Neural crest cell (in vitro differentiated cells): Measurements from ENCODE around the gene C12orf60. TPM values are rescaled to one million over a fixed set of nuclear protein-coding genes. Genes with fewer than 3 reads are reported as not detected.
"Not testable (repeated sequence)": the region's sequence is repeated elsewhere in the genome, so short reads cannot be mapped to it uniquely, and the experiment has no call there.

ENCODE experiments used
- DNase-seq: peaks from one replicate; pipeline ENCODE4 v3.0.0; 2021; ENCODE audit warnings: low read depth, mixed read lengths, low spot score
- H3K27ac Mint-ChIP-seq: one replicate; pipeline ENCODE4 v1.8.0; 2021; ENCODE audit warnings: mild to moderate bottlenecking, mixed read lengths; ENCODE audit not compliant: unreplicated experiment
- H3K27me3 Mint-ChIP-seq: 2 replicates; pipeline ENCODE4 v1.8.0; 2021; ENCODE audit warnings: low read depth, mild to moderate bottlenecking, mixed read lengths
- H3K36me3 Mint-ChIP-seq: 2 replicates; pipeline ENCODE4 v1.8.0; 2021; ENCODE audit warnings: low read depth, mild to moderate bottlenecking, mixed read lengths
- H3K4me1 Mint-ChIP-seq: 2 replicates; pipeline ENCODE4 v1.8.0; 2021; ENCODE audit warnings: mixed read lengths
- H3K4me3 Mint-ChIP-seq: one replicate; pipeline ENCODE4 v1.8.0; 2021; ENCODE audit warnings: mild to moderate bottlenecking, mixed read lengths
- H3K9me3 Mint-ChIP-seq: 2 replicates; pipeline ENCODE4 v1.8.0; 2021; ENCODE audit warnings: mixed read lengths
- CTCF ChIP-seq: fragments of 200-600 bp; sonication (generic); conservative IDR thresholded peaks from 2 replicates; pipeline ENCODE4 v1.5.0; 2021; ENCODE audit warnings: antibody characterized with exemption, mild to moderate bottlenecking
- long read RNA-seq: library from polyadenylated mRNA; unstranded; transcript quantifications from one replicate; pipeline ENCODE4 v2.0.0, GENCODE V29; 2020
- total RNA-seq: library from RNA; stranded (reverse); gene quantifications from 2 replicates; pipeline ENCODE4 v1.2.1, GENCODE V29; 2021

C12orf60 gene
- 2.5 and 2.9 TPM in 2 replicates for total RNA-seq
- long read RNA-seq, transcript C12orf60-201 (2 exons, 1,684 nt) = major isoform, 6 of 7 reads
- long read RNA-seq, partial matches to known transcripts = 0 of 7 reads
- long read RNA-seq, other reads (novel, unspliced or antisense) = 1 of 7 reads

- H3K27me3 Mint-ChIP-seq = no peaks in the 10 kb centered on the region
- H3K36me3 Mint-ChIP-seq = peaks cover 3% of the 10 kb centered on the region
- no peak within 1 kb of the TSS for H3K4me3 Mint-ChIP-seq
- no peak for TF ChIP-seq CTCF
- H3K9me3 Mint-ChIP-seq = no peaks in the 10 kb centered on the region
- DNase-seq = peak; percentile 75
- H3K4me1 Mint-ChIP-seq = peaks cover 10% of the 10 kb centered on the region
- H3K27ac Mint-ChIP-seq = no peak within 1 kb of the TSS
These were observed at the start of gene C12orf60, which contains the start of gene WBP11 for GRCh38 chr12:14803011-14803829. TSS of gene C12orf60 (plus strand) at chr12:14803670. CDS start at chr12:14822936, 19,266 bp downstream. TSS of gene WBP11 (minus strand) at chr12:14803478. CDS start at chr12:14801383, 2,095 bp downstream.

- Mint-ChIP-seq H3K4me3 (no peak overlapping the region), H3K27ac (no peak overlapping the region)
- TF ChIP-seq CTCF = peak; percentile 76
These were observed 46.9 kb upstream of the C12orf60 start for GRCh38 chr12:14756334-14757143.

GRCh38 chr12:14759711-14760280 lies 43.7 kb upstream of the C12orf60 start:
- H3K27ac Mint-ChIP-seq, H3K4me3 Mint-ChIP-seq: not testable (repeated sequence)

More at GRCh38 chr12:14756334-14757143, 46.9 kb upstream of the C12orf60 start:
- Mint-ChIP-seq H3K36me3 (peaks cover 3% of the 10 kb centered on the region), H3K4me1 (peaks cover 5% of the 10 kb centered on the region), H3K27me3 (no peaks in the 10 kb centered on the region), H3K9me3 (peaks cover 3% of the 10 kb centered on the region)
- peak; percentile 22 for DNase-seq

GRCh38 chr12:14765398-14765797 lies 38.1 kb upstream of the C12orf60 start:
- Mint-ChIP-seq H3K36me3 (peaks cover 18% of the 10 kb centered on the region), H3K27ac (no peak overlapping the region), H3K4me3 (no peak overlapping the region), H3K9me3 (peaks cover 6% of the 10 kb centered on the region), H3K4me1 (peaks cover 23% of the 10 kb centered on the region), H3K27me3 (no peaks in the 10 kb centered on the region)
- TF ChIP-seq CTCF = no peak
- no peak for DNase-seq

More at GRCh38 chr12:14759711-14760280, 43.7 kb upstream of the C12orf60 start:
- not testable (repeated sequence) for H3K27me3 Mint-ChIP-seq, DNase-seq, H3K36me3 Mint-ChIP-seq, H3K4me1 Mint-ChIP-seq, H3K9me3 Mint-ChIP-seq

GRCh38 chr12:14766020-14766419 lies 37.5 kb upstream of the C12orf60 start:
- DNase-seq, H3K9me3 Mint-ChIP-seq, H3K4me3 Mint-ChIP-seq, H3K27me3 Mint-ChIP-seq, H3K27ac Mint-ChIP-seq: not testable (repeated sequence)
- Mint-ChIP-seq H3K36me3 (peaks cover 15% of the 10 kb centered on the region), H3K4me1 (peaks cover 28% of the 10 kb centered on the region)

- TF ChIP-seq CTCF = no peak
- Mint-ChIP-seq H3K27me3 (peaks cover 5% of the 10 kb centered on the region), H3K27ac (no peak overlapping the region)
These were observed 36.7 kb upstream of the C12orf60 start for GRCh38 chr12:14766649-14767215.

More at GRCh38 chr12:14766649-14767215, 36.7 kb upstream of the C12orf60 start:
- H3K4me3 Mint-ChIP-seq = peak overlapping the region; percentile 69
- peaks cover 15% of the 10 kb centered on the region for H3K36me3 Mint-ChIP-seq
- peaks cover 6% of the 10 kb centered on the region for H3K9me3 Mint-ChIP-seq
- peaks cover 35% of the 10 kb centered on the region for H3K4me1 Mint-ChIP-seq
- no peak for DNase-seq
